Measurements from ENCODE around the gene DKKL1. TPM values are rescaled to one million over a fixed set of nuclear protein-coding genes. Genes with fewer than 3 reads are reported as not detected.

Gene DKKL1
- polyA plus RNA-seq, 1 donor (not counting 4 experiments of a cell fraction or from before 2014, with no cell fraction given), result not detected

- no peaks in the 10 kb centered on the region for H3K9me1 ChIP-seq (ENCODE audit: control insufficient read depth, extremely low read depth, insufficient read depth, low read length)
- H3K79me2 ChIP-seq (ENCODE audit: control insufficient read depth, insufficient read depth, low read length), result no peaks in the 10 kb centered on the region
- no peak overlapping the region for H2AFZ ChIP-seq (ENCODE audit: control insufficient read depth, low read length)
- H3K4me1 ChIP-seq (ENCODE audit: control insufficient read depth, extremely low read depth, insufficient read depth, low read length), result peaks cover 3% of the 10 kb centered on the region
- dilution Hi-C loops (cut with MboI; ENCODE audit: extremely low pct_ligation_motif_present, low sequenced_read_pairs), result no loop called here
- no peaks in the 10 kb centered on the region for H3K9me3 ChIP-seq (ENCODE audit: control insufficient read depth, low read depth, low read length)
- TF ChIP-seq CTCF (optimal IDR thresholded peaks at IDR 0.05 in 1 of 3, IDR thresholded peaks at IDR 0.05 in 1 of 3, conservative IDR thresholded peaks at IDR 0.05 in 1 of 3; ENCODE audit: extremely low read depth in 1 of 3, insufficient read depth in 2 of 3, low read length in 3 of 3) (no peak), EZH2 (IDR thresholded peaks at IDR 0.05; ENCODE audit: low read length) (no peak)
- H3K27me3 ChIP-seq (ENCODE audit: control insufficient read depth, extremely low read depth, insufficient read depth, low read length), result peaks cover 10% of the 10 kb centered on the region
- H3K4me3 ChIP-seq (ENCODE audit: control insufficient read depth in 2 of 3, extremely low read depth in 1 of 3, insufficient read depth in 2 of 3, low read depth in 1 of 3, low read length in 3 of 3), result no peak overlapping the region
- FAIRE-seq (no peak), DNase-seq (ENCODE audit: low read depth, low spot score) (no peak)
- H3K4me2 ChIP-seq (ENCODE audit: control insufficient read depth, extremely low read depth, insufficient read depth, low read depth, low read length), result no peak overlapping the region
- H3K9ac ChIP-seq (ENCODE audit: control insufficient read depth, extremely low read depth, insufficient read depth, low read length), result no peak overlapping the region
- H3K27ac ChIP-seq (ENCODE audit: control insufficient read depth, insufficient read depth, low read length), result no peak overlapping the region
- H4K20me1 ChIP-seq (ENCODE audit: control insufficient read depth, extremely low read depth, insufficient read depth, low read length), result no peaks in the 10 kb centered on the region
- no peaks in the 10 kb centered on the region for H3K36me3 ChIP-seq (ENCODE audit: control insufficient read depth in 2 of 2, extremely low read depth in 1 of 2, insufficient read depth in 2 of 2, low read length in 2 of 2)
Measured at GRCh38 chr19:49398931-49399330, 35.3 kb downstream of the DKKL1 start.

- no peaks in the 10 kb centered on the region for H3K79me2 ChIP-seq (ENCODE audit: control insufficient read depth, insufficient read depth, low read length)
- no peak for DNase-seq (ENCODE audit: low read depth, low spot score)
- no peak for FAIRE-seq
- H2AFZ ChIP-seq (ENCODE audit: control insufficient read depth, low read length), result no peak overlapping the region
- peaks cover 3% of the 10 kb centered on the region for H3K4me1 ChIP-seq (ENCODE audit: control insufficient read depth, extremely low read depth, insufficient read depth, low read length)
- H3K9ac ChIP-seq (ENCODE audit: control insufficient read depth, extremely low read depth, insufficient read depth, low read length), result no peak overlapping the region
- no peaks in the 10 kb centered on the region for H3K9me3 ChIP-seq (ENCODE audit: control insufficient read depth, low read depth, low read length)
- H4K20me1 ChIP-seq (ENCODE audit: control insufficient read depth, extremely low read depth, insufficient read depth, low read length), result no peaks in the 10 kb centered on the region
- H3K27ac ChIP-seq (ENCODE audit: control insufficient read depth, insufficient read depth, low read length), result no peak overlapping the region
- no peak for TF ChIP-seq EZH2 (IDR thresholded peaks at IDR 0.05; ENCODE audit: low read length)
- TF ChIP-seq CTCF (optimal IDR thresholded peaks at IDR 0.05 in 1 of 3, IDR thresholded peaks at IDR 0.05 in 1 of 3, conservative IDR thresholded peaks at IDR 0.05 in 1 of 3; ENCODE audit: extremely low read depth in 1 of 3, insufficient read depth in 2 of 3, low read length in 3 of 3), result no peak
- H3K27me3 ChIP-seq (ENCODE audit: control insufficient read depth, extremely low read depth, insufficient read depth, low read length), result peaks cover 10% of the 10 kb centered on the region
- dilution Hi-C loops (cut with MboI; ENCODE audit: extremely low pct_ligation_motif_present, low sequenced_read_pairs), result no loop called here
- H3K36me3 ChIP-seq (ENCODE audit: control insufficient read depth in 2 of 2, extremely low read depth in 1 of 2, insufficient read depth in 2 of 2, low read length in 2 of 2), result no peaks in the 10 kb centered on the region
- no peak overlapping the region for H3K4me3 ChIP-seq (ENCODE audit: control insufficient read depth in 2 of 3, extremely low read depth in 1 of 3, insufficient read depth in 2 of 3, low read depth in 1 of 3, low read length in 3 of 3)
- no peaks in the 10 kb centered on the region for H3K9me1 ChIP-seq (ENCODE audit: control insufficient read depth, extremely low read depth, insufficient read depth, low read length)
- H3K4me2 ChIP-seq (ENCODE audit: control insufficient read depth, extremely low read depth, insufficient read depth, low read depth, low read length), result no peak overlapping the region
Measured at GRCh38 chr19:49400029-49400428, 36.4 kb downstream of the DKKL1 start.

All from keratinocyte (primary cell).